Fibroblast of skin of abdomen (primary cell): ENCODE results near the gene SHISA8.
A peak's percentile ranks its signal among the peaks of the same experiment; 100 is the strongest.

Experiments
- DNase-seq: peaks from one replicate; pipeline ENCODE4 v3.0.0-alpha.2; 2013

The SHISA8 gene

DNA sequence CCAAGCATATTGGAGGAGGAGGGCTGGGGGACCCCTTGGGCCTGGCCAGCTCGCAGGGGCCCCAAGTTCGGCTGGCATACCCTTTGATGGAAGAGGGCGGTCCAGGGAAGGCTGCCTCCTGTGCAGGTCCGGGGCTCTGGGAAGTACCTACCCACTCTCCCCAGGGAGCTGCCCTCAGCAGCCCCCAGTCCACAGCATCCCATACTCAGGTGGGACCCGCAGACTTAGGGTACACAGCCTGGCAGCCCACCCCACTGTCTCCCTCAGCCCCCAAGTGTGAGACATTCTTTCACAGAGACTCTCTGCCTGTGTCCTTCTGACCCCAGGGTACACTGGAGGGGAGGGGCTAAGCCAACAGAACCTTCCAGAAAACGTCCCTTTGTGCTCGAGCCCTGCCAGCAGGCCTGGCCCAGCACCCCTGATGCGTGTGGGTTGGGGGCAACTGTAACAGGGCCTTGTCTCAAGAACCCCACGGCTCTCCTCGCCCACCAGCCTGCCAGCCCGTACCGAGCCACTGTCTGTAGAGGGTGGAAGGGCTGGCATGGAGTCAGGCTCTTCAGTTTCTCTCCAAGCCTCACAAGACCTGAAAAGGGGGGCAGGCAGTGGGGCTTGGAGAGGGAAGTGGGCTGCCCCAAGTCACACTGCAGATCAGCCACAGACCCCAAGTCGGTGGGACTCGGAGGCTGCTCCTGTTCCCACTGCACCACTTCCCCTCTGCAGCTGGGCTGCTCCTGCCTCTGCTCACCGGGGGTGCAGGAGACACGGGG, 18.7 kb upstream of the SHISA8 start:
- no peak for DNase-seq

DNA sequence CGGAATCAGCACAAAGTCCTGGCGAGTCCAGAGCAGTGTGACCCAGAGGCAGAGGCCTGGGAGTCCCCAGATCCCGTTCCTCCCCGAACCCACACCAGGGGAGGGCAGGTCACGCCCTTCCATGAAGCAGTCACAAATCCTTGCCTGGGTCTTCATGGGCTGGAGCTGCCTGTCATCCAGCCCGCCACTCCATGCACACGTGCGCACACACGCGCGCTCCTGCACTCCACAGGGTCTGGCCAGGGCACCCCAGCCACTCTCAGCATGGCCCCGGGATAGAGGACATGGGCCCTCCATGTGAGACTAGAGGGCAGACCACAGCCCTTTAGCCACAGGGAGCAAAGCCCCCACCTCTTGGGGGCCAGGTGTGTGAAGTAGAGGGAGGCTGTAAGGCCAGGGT, 17.5 kb upstream of the SHISA8 start:
- no peak for DNase-seq

- DNase-seq, result no peak
Observed at GRCh38 chr22:41931701-41932269, 16.9 kb upstream of the SHISA8 start.

DNA sequence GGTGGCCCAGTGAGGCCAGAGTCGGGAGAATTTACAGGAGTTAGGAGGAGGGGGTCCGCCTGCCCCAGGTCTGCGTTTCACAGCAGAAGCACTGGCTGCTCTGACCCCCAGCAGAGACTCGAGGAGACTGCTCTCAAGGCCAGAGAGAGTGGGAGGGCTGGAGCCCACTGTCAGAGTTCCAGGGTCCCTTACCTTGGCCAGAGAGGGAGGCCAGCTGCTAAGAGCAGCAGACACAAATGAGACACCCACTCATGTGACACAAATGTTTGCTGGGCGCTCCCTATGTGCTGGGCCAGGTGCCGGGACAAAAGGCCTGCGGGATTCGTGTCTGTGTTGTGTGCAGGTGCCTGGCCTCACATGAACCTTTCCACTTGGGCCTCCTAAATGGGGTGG, 14.5 kb upstream of the SHISA8 start:
- DNase-seq, result no peak

DNA sequence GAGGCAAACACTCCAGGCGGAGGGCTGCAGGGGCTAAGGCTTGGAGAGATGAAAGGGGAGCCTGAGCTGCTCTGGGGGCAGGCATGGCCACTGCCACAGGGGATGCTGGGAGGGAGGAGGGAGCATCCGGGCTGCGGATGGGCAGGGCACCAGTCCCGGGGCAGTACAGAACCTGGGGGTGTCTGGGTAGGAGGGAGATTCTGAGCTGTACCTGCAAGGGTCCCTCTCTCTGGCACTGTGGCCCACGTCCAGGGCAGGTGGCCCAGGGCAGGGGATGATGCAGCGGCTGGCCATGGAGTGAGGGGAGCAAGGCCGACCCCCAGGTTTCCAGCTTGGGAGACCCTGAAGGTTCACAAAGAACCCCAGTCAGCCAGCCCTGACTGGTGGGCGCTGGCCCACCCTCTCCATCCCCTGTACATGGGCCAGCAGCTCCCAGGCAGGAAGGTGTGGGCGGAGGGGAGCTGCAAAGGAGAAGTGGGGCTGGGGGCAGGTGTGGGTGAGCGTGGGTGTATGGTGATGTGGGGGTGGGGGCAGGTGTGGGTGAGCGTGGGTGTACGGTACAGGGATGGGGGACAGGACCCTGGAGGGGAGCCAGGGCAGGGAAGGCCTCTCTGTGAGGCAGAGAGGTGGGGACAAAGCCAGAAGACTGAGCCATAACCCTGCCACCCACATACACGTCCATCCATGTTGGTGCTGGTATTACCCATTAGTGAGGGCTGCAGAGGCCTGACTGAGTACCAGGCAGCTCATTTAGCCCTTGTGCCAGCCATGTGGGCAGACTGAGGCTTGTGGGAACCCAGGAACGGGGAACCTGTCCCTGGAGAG, 13.9 kb upstream of the SHISA8 start:
- no peak for DNase-seq

DNA sequence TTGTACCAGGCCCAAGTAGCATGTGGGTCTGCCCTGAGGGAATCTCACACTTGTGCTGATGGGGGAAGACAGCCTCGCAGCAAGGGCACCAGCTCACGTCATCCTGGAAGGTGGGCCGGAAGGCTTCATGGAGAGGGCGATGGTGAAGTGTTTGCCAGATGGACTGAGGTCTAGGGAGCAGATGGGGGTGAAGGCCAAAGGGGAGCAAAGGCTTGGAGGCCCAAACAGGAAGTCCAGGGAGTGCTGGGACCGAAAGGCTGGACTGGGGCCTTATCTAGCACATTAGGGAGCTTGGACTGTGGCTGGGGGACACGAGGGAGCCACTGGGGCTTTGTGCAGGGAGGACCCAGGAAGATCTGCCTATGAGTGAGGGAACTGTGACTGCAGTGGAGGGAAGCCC, 12.9 kb upstream of the SHISA8 start:
- DNase-seq, result no peak

DNA sequence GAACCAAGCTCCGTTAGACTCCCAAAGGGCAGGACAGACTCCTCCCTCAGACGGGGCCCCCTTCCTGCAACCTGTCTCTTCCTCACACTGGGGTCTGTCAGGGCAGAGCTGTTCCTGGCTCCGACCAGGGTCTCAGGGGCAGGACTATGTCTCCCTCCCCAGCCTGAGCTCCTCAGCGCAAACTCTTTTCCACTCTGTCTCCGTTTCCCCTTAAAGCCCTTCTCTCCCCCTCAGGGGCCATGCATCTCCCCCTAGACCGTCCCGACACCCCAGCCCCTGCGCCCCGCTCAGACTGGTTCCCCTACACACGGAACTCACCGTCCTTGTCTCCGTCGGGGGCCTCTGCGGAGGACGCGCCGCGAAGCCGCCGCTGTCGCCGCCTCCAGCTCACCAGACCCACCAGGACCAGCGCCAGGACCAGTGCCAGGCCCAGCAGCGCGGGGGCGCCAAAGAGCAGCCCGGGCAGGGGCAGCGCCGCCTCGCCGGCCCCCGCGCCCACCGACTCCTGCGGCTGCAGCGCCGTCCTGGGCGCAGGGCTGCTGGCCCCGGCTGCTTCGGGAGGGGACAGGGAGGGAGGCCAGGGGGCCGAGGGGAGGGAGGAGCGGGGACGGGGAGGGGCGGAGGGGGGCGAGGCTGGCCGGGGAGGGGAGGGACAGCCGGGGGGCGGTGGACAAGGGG, 11.0 kb upstream of the SHISA8 start:
- DNase-seq, result peak; percentile 31

DNA sequence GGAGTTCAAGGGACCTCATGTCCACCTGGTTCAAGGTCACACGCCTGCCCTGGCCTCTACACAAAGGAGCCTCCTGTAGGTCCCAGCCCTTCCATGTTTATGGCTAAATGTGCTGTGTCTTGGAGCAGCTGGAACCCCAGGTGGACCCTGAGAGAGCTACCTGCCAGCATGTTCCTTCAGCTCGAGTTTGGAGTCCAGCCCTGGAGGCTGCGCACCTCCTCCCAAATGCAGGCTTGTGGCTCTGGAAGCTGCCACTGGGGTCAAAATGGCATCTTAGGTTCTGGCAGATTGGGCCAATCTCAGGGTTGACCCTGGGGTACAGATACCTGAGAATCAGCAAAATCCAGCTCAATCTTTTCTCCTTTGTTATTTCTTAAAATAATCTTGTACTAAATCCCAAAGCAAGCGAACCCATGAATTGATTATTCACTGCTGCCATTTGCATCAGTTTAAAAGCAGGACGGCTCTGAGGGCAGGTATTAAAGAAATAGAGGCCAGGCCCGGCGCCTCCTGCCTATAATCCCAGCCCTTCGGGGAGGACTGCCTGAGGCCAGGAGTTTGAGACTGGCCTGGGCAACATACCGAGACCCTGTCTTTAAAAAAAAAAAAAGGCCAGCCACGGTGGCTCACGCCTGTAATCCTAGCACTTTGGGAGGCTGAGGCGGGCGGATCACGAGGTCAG, 8.9 kb upstream of the SHISA8 start:
- DNase-seq, result no peak

- no peak for DNase-seq
Observed at GRCh38 chr22:41922940-41923594, 8.2 kb upstream of the SHISA8 start.

DNA sequence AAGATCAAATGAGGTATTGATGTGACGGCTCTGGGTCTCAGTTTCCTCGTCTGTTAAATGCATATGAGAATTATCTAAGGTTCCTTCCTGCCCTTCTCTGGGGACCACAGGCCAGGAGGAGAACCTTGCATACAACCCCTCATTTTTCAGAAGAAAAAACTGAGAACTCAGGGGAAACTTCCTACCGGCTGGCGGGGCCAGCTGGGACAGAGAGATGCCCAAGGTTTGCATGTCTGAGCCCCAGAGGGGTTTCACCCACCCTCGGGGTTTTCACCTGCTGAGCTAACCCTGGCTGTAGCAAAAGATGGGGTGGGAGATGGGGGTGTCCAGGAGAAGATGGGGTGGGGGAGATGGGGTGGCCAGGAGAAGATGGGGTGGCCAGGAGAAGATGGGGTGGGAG, 7.5 kb upstream of the SHISA8 start:
- DNase-seq, result no peak

- DNase-seq, result no peak
Observed at GRCh38 chr22:41920271-41920976, 5.5 kb upstream of the SHISA8 start.

DNA sequence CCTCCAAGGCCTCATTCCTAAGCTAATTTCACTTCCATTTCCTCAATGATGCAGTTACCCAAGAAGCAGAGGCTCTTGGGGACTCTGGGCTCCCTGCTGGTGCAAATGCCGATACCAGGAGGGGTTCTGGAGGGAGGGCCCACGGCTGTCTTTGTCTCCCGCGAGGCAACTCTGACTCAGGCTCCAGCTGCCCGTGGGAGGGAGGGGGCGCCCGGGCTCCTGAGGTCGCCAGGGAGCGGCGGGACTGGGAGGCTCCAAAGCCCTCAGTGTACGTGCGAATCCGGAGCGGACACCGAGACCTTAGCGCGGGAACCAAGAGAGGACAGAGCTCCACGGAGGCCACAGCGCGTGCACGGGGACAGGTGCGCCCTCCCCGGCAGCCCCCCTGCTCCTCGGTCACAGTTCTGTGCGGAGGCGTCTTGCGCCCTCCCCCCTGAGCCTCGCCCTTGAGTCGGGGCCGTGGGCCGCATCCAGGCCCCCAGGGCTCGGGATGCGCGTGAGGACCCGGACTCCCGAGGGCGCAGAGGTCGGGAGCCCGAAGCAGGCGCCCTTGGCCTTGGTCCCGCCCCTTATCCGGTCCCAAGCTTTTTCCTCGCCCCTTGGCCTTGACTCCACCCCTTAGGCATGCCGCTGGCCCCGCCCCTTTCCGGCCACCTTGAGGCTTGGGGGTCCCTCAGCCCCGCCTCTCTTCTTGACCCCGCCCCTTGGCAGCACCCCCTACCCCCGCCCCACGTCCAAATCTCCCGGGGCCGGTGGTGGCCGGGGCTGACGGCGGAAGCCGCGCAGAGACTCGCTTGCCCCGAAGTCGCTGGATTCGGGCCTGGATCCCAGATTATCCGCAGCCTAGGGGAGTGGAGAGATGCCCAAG, 4.7 kb upstream of the SHISA8 start:
- DNase-seq, result peak; percentile 33

DNA sequence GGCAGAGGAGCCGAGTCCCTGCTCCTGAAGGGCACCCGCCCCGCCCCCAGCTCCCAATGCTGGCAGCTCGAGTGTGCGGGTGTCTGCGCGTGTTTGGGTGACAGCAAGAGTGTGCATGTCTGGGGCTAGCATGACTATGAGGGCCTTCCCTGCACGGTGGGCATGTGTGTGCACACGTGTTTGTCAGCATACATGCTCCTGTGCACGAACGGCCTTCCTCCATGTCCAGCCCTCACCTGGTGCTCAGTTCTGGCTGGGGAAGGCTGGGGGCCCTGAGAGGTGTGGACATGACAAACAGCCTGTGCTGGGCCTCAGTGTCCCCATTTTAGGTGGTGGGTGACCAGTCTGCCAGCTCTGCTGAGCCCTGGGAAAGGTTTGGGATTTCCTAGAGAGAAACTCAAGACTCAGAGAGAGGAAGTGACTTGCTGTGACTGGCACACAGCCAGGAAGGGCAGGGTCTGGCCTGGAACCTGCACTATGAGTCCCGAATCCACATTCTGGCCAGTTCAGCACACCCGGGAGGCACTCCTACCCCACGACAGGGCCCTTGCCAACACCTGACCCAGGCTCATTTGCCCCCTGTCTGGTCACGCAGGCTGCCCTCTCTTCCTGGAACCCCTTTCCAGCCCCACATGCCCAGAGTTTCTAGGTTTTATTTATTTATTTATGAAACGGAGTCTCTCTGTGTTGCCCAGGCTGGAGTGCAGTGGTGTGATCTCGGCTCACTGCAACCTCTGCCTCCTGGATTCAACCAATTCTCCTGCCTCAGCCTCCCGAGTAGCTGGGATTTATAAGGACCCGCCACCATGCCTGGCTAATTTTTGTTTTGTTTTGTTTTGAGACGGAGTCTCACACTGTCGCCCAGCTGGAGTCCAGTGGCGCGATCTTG, 3.3 kb upstream of the SHISA8 start:
- DNase-seq, result peak; percentile 37

DNA sequence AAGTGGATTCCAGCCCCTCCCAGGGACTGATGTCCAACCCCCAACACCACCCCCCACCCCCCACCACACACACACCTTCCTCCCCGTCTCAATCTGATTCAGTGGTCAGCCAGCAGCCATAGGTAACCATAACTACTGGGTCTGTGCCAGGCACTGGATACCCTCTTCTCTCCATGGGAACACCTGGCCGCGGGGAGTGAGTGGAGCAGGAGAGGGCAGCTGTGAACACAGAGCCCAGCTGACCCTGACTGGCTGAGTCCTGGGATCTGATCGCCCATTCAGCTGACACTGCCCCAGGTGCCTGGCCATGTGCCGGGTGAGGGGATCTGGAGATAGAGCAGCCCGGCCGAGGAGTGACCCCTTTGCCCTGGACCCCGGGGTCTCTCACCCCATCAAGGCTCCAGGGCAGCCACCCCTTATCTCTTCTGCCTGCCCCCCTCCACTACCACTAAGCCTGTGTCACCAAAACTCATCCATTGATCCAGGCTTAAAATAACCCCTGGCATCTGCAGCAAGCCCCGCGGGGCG, 2.6 kb upstream of the SHISA8 start:
- no peak for DNase-seq

DNA sequence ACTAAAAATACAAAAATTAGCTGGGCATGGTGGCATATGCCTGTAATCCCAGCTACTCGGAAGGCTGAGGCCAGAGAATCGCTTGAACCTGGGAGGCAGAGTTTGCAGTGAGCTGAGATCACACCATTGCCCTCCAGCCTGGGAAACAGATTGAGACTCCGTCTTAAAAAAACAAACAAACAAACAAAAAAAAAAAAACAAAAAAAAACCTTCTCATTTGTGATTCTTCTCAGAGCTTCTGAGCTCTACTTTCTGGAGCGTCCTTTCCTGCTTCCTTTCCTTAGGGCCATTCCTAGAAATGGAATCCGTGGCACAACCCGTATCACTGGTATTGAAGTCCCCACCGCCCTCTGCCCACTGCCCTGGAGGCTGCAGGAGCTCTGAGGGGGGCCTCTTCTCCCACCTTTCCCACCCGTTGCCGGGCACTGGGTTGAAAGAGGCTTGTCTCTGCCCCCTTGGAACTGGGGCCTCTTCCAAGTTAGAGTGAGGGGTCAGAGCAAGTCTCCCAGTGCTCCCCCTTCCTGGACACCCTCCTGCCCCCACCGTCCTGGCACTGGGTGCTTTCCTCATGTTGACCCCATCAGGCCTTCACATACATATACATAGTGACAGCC, 2.0 kb upstream of the SHISA8 start:
- DNase-seq, result no peak

DNA sequence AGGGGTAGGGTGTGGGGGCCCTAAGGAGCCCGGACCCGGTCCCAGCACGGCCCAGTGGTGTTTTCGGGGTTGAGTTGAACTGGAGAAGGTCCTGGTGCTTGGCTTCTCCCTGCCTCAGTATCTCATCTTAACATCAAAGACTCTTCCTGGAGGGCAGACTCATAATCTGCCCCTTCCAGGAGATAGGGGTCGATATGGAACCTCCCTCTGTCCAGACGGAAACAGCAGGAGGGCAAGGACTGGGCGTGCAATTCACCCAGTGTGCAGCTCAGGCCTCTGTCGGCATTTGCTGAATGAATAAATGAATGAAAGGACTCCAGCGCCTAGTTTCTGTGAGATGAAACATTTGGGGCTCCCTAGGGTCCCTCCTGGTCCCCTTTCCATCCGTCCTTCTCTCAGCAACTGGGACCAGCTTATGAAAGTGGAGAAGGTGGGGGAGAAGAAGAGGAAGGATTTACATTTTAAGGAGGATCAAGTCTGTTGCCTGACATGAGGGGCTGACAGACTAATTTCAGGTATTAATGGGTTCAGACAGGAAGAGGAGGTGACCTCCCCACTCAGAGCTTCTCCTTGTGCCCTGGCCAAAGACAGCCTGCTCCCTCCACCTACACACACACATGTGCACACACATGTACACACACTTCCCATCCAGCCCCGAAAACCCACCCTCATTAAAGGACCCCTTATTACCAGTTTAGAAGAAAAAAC, 1.1 kb upstream of the SHISA8 start:
- DNase-seq, result no peak

DNA sequence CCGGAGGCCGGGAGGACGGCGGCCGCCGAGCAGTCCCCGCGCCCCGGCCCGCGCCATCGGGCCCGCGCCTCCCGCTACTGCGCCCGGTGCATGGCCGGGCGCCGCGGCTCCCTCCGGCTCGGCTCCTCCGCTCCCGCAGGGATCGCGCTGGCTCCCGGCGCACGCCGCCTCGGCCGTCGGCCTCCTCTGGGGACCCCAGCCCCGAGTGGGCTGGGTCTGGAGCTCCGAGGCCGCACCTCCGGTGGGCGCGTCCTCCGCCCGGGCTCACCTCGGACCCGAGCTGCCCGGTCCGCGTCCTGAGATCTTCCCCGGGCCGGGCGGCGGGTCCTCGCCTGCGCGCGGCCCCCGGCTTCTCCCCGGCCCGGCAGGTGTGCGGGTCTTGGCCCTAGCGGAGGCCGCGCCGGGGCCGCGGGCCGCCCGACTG, 251 bp downstream of the SHISA8 start:
- DNase-seq, result no peak
